ENCODE data around the gene PIGN.

DNA sequence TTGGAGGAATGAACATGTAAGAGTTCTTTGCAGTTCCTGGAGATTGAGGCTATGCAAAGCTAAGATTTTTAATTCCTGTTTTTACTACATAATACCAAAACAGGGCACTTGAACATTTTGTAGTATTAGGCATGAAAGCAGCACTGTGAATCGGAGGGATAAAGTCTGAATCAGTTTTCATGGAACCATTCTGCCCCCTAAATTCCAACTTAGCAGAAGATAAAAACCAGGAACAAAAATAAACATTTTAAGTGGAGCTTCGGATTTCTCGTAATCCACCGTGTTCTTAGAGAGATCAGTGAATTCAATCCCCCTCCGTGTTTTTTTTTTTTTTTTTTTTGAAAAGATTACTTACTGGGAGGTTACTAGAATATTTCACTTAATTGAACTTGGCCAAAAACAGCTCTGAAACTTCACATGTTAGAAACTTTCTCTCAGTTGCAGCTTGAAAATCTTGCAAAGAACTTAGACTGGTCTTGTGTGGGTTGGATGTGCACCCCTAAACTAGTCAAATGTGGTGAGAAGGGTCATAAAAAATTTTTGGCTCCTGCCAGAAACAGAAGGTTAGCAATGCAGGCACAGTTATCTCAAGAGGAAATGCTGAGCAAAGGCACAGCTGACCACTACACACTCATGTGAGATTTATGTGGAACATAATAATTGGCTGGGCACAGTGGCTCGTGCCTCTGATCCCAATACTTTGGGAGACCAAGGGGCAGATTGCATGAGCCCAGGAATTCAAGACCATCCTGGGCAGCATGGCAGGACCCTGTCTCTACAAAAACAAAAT, 148.7 kb downstream of the PIGN start:
- TF ChIP-seq, protein P1, sequence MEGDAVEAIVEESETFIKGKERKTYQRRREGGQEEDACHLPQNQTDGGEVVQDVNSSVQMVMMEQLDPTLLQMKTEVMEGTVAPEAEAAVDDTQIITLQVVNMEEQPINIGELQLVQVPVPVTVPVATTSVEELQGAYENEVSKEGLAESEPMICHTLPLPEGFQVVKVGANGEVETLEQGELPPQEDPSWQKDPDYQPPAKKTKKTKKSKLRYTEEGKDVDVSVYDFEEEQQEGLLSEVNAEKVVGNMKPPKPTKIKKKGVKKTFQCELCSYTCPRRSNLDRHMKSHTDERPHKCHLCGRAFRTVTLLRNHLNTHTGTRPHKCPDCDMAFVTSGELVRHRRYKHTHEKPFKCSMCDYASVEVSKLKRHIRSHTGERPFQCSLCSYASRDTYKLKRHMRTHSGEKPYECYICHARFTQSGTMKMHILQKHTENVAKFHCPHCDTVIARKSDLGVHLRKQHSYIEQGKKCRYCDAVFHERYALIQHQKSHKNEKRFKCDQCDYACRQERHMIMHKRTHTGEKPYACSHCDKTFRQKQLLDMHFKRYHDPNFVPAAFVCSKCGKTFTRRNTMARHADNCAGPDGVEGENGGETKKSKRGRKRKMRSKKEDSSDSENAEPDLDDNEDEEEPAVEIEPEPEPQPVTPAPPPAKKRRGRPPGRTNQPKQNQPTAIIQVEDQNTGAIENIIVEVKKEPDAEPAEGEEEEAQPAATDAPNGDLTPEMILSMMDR (IDR thresholded peaks at IDR 0.05), result no peak
- no peak for TF ChIP-seq EZH2 (IDR thresholded peaks at IDR 0.05; ENCODE audit: borderline replicate concordance, insufficient read depth, low read depth, low read length, poor library complexity, severe bottlenecking)

All from B cell (primary cell).